ENCODE measurements around the gene KCNF1. TPM values are rescaled to one million over a fixed set of nuclear protein-coding genes. Genes with fewer than 3 reads are reported as not detected.

The KCNF1 gene
- total RNA-seq, 2 donors from 2014 or later, result not detected

DNA sequence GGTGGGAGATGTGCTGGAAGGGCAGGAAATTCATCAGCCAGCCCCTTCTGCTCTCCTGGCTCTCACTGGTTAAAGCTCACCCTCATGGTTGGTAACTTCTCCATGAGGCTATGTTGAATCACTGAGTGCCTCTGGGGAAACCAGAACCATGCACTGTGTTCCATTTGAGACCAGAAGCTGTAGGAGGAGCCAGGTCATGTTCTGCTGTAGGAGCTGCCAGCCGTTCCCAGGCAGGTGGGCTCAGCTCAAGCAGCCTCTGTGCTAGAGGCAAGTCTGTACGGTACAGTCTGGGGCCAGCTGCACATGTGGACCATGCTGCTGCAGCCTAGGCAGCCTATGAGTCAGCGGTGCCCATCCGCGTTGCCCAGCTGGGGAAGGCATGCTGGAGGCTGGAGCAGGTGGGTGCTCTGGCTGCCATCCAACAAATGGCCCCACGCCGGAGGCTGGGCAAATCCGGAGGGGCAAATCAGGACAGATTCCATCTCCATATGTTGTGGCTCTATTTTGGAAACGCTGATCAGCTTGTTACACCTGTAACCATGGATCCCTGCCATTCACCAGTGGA is 22.0 kb upstream of the KCNF1 start:
- no peaks in the 10 kb centered on the region for H3K9me3 Mint-ChIP-seq
- ATAC-seq (replicated peaks), result no peak
- H3K4me1 Mint-ChIP-seq, result no peaks in the 10 kb centered on the region
- H3K36me3 Mint-ChIP-seq (ENCODE audit: low read depth), result no peaks in the 10 kb centered on the region
- H3K27me3 Mint-ChIP-seq, result peaks cover 22% of the 10 kb centered on the region
- no peak overlapping the region for H3K4me3 Mint-ChIP-seq
- H3K27ac Mint-ChIP-seq, result no peak overlapping the region

DNA sequence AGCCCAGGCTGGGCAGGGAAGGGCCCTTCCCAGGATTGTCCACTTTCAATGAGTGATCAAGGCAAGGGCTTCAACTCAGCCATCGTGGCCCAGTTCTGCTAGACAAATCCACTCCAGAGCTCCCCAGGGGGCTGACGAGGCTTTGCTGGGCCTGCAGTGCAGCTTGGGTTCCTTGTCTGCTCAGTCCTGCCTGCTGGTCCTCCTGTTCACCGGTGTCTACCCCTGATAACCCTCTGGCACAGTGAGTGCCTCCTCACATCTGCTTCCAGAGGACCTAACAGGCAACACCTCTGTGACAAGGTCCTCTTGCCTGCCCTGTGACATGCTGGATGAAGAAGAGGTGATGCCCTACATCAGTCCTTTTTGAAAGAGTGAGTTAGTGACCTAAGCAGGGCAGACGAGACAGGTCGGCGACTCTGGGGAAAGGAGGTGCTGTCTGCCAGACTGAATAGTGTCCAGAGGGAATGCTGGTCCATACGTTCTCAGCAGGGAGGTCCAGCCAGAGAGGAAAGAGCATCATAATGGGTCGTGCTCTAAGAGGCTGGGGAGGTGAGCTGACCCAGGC is 20.9 kb upstream of the KCNF1 start:
- ATAC-seq (replicated peaks), result no peak
- H3K27me3 Mint-ChIP-seq, result peaks cover 26% of the 10 kb centered on the region
- H3K27ac Mint-ChIP-seq, result no peak overlapping the region
- no peak overlapping the region for H3K4me3 Mint-ChIP-seq
- no peaks in the 10 kb centered on the region for H3K36me3 Mint-ChIP-seq (ENCODE audit: low read depth)
- no peaks in the 10 kb centered on the region for H3K4me1 Mint-ChIP-seq
- no peaks in the 10 kb centered on the region for H3K9me3 Mint-ChIP-seq

- no peak overlapping the region for H3K4me3 Mint-ChIP-seq
- H3K4me1 Mint-ChIP-seq, result no peaks in the 10 kb centered on the region
- peaks cover 29% of the 10 kb centered on the region for H3K27me3 Mint-ChIP-seq
- no peak overlapping the region for H3K27ac Mint-ChIP-seq
- no peaks in the 10 kb centered on the region for H3K9me3 Mint-ChIP-seq
- H3K36me3 Mint-ChIP-seq (ENCODE audit: low read depth), result no peaks in the 10 kb centered on the region
- no peak for ATAC-seq (replicated peaks)
These were observed 20.3 kb upstream of the KCNF1 start for GRCh38 chr2:10891390-10891789.

GRCh38 chr2:10891848-10892247 is 19.9 kb upstream of the KCNF1 start:
- no peak overlapping the region for H3K4me3 Mint-ChIP-seq
- H3K27me3 Mint-ChIP-seq, result peaks cover 27% of the 10 kb centered on the region
- H3K27ac Mint-ChIP-seq, result no peak overlapping the region
- H3K36me3 Mint-ChIP-seq (ENCODE audit: low read depth), result no peaks in the 10 kb centered on the region
- ATAC-seq (replicated peaks), result no peak
- no peaks in the 10 kb centered on the region for H3K4me1 Mint-ChIP-seq
- H3K9me3 Mint-ChIP-seq, result no peaks in the 10 kb centered on the region

DNA sequence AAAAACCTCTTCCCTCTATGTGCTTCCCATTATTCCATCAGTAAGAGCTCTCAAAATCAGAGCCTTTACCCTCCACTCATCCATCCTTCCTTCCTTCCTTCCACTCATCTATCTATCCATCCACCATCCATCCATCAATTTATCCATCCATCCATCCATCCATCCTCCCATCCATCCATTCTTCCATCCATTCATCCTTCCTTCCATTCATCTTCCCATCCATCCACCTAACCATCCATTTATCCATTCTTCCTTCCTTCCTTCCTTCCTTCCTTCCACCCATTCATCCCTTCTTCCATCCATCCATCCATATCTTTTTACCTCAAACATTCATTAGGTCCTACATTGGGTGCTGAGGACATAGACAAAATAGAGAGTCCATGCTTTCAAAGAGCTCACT is 19.4 kb upstream of the KCNF1 start:
- Mint-ChIP-seq H3K27me3 (peaks cover 31% of the 10 kb centered on the region), H3K27ac (no peak overlapping the region), H3K9me3 (no peaks in the 10 kb centered on the region), H3K4me1 (no peaks in the 10 kb centered on the region), H3K36me3 (ENCODE audit: low read depth) (no peaks in the 10 kb centered on the region), H3K4me3 (no peak overlapping the region)
- no peak for ATAC-seq (replicated peaks)

- H3K4me3 Mint-ChIP-seq, result no peak overlapping the region
- H3K4me1 Mint-ChIP-seq, result no peaks in the 10 kb centered on the region
- H3K36me3 Mint-ChIP-seq (ENCODE audit: low read depth), result no peaks in the 10 kb centered on the region
- H3K9me3 Mint-ChIP-seq, result no peaks in the 10 kb centered on the region
- H3K27me3 Mint-ChIP-seq, result peaks cover 31% of the 10 kb centered on the region
- no peak for ATAC-seq (replicated peaks)
- H3K27ac Mint-ChIP-seq, result no peak overlapping the region
These were observed 18.9 kb upstream of the KCNF1 start for GRCh38 chr2:10892796-10893350.

GRCh38 chr2:10894264-10894935 is 17.3 kb upstream of the KCNF1 start:
- Mint-ChIP-seq H3K27me3 (peaks cover 27% of the 10 kb centered on the region), H3K9me3 (no peaks in the 10 kb centered on the region), H3K4me3 (no peak overlapping the region), H3K36me3 (ENCODE audit: low read depth) (no peaks in the 10 kb centered on the region), H3K4me1 (no peaks in the 10 kb centered on the region), H3K27ac (no peak overlapping the region)
- no peak for ATAC-seq (replicated peaks)

DNA sequence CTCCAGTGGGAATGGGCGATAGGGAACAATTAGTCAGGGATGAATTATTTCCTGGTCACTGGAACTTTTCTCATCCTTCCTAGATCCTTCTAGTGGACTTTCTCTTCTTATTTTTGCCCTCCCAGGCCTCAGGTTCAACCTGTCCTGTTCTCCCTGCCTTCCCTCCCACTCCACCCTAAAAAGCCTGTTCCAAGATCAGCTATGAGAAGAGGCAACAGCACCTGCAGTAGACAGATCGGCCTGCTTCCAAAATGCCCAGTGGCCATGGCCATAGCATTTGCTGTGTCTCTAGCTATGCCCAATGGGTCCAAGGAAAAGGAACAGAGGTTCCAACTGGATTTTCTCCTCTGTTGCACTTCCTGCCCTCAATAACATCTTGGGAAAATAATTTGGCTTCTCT is 16.5 kb upstream of the KCNF1 start:
- H3K36me3 Mint-ChIP-seq (ENCODE audit: low read depth), result no peaks in the 10 kb centered on the region
- no peak overlapping the region for H3K4me3 Mint-ChIP-seq
- ATAC-seq (replicated peaks), result no peak
- no peaks in the 10 kb centered on the region for H3K9me3 Mint-ChIP-seq
- H3K27ac Mint-ChIP-seq, result no peak overlapping the region
- peaks cover 27% of the 10 kb centered on the region for H3K27me3 Mint-ChIP-seq
- no peaks in the 10 kb centered on the region for H3K4me1 Mint-ChIP-seq

DNA sequence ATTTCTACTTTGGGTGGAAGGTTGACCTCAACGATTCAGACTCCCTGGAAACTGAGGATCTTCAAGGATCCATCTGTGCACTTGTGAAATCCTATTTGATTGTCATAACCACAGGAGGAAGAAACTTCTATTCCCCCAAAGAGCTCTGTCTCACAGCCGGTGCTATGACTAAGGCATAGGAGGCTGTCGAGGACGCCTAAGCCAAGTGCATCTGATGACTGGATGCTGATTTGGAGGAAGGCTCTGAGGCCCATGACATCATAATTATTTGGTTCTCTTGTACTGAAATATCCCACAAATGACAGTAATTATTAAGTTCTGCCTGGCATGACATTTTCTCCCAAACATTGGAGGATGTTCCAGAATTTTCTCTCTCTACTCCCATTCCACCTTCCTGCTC is 13.8 kb upstream of the KCNF1 start:
- H3K27ac Mint-ChIP-seq, result no peak overlapping the region
- no peaks in the 10 kb centered on the region for H3K9me3 Mint-ChIP-seq
- H3K36me3 Mint-ChIP-seq (ENCODE audit: low read depth), result no peaks in the 10 kb centered on the region
- no peaks in the 10 kb centered on the region for H3K4me1 Mint-ChIP-seq
- H3K27me3 Mint-ChIP-seq, result peaks cover 18% of the 10 kb centered on the region
- H3K4me3 Mint-ChIP-seq, result no peak overlapping the region
- ATAC-seq (replicated peaks), result no peak

DNA sequence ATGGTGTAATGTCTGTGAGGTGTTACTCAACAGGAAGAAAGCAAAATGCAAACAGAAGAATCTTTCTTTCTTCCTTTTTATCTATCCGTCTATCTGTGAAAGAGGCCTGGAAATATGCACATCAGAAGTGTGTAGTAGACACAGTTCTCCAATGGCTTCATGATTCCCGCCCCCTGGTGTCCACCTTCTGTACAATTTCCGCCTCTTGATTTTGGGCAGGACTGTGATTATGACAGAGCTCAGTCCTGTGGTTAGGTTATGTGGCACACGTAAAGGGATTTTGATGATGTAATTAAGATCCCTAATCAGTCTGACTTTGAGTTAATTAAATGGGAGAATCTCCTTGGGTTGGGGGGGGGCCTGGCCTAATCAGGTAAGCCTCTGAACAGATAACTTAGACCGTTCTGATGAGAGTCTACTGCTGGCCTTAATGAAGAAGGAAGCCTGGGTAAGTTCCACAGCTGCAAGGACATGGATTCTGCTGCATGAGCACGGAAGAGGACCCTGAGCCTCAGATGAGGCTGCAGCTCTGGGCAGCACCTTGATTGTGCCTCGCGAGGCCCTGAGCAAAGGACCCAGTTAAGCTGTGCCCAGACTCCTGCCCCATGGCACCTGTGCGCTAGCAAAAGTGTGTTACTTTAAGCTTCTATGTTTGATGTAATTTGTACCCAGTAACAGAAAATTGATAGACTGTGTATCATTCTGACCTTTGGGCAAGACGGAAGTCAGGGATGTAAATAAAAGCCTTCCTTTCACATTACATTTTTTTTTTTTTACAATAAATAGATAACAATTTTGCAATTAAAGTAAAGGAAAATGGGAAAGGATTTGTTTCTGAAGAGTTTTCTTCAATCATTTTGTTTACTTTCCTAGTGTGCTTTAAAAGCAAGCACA is 11.3 kb upstream of the KCNF1 start:
- no peaks in the 10 kb centered on the region for H3K9me3 Mint-ChIP-seq
- no peak overlapping the region for H3K4me3 Mint-ChIP-seq
- H3K36me3 Mint-ChIP-seq (ENCODE audit: low read depth), result no peaks in the 10 kb centered on the region
- H3K4me1 Mint-ChIP-seq, result no peaks in the 10 kb centered on the region
- H3K27me3 Mint-ChIP-seq, result peaks cover 14% of the 10 kb centered on the region
- no peak for ATAC-seq (replicated peaks)
- no peak overlapping the region for H3K27ac Mint-ChIP-seq

GRCh38 chr2:10901160-10901939 is 10.4 kb upstream of the KCNF1 start:
- H3K27me3 Mint-ChIP-seq, result peaks cover 10% of the 10 kb centered on the region
- no peak overlapping the region for H3K4me3 Mint-ChIP-seq
- no peak for ATAC-seq (replicated peaks)

DNA sequence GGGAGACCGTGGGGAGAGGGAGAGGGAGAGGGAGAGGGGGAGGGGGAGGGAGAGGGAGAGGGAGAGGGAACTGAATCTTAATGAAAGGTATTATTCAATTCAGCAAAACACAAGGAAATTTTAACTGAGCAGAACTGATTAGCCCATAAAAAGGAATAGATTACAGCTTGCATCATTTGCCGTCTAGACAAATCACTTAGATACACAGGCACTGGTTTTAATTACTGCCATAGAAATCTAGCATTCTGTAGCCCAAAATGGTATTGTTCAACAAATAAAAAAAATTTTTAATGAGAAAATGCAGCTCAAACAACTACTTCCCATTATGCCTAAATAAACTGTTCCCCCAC is 7.9 kb upstream of the KCNF1 start:
- Mint-ChIP-seq H3K27me3 (no peaks in the 10 kb centered on the region), H3K9me3 (no peaks in the 10 kb centered on the region), H3K36me3 (ENCODE audit: low read depth) (no peaks in the 10 kb centered on the region), H3K27ac (no peak overlapping the region), H3K4me1 (no peaks in the 10 kb centered on the region), H3K4me3 (no peak overlapping the region)
- ATAC-seq (replicated peaks), result no peak

More at GRCh38 chr2:10901160-10901939, 10.4 kb upstream of the KCNF1 start:
- Mint-ChIP-seq H3K4me1 (no peaks in the 10 kb centered on the region), H3K27ac (no peak overlapping the region), H3K9me3 (no peaks in the 10 kb centered on the region), H3K36me3 (ENCODE audit: low read depth) (no peaks in the 10 kb centered on the region)

DNA sequence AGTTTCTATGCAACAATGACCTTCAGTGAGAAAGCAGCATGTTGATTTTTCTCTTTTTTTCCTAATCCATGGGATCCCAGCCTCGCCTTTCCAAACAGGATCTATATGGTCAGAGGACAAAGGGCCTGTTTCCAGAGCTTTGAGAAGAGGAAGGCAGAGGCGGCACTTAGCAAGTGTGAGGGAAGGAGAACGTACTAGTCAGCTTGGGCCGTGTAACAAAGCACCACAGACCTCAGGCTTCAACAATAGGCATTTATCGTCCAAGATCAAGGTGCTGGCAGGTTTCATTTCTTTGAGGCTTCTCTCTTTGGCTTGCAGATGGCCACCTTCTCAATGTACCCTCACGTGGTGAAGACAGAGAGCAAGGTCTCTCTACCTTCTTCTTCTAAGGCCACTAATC is 7.3 kb upstream of the KCNF1 start:
- Mint-ChIP-seq H3K27ac (no peak overlapping the region), H3K4me1 (no peaks in the 10 kb centered on the region), H3K9me3 (no peaks in the 10 kb centered on the region), H3K36me3 (ENCODE audit: low read depth) (no peaks in the 10 kb centered on the region), H3K4me3 (no peak overlapping the region), H3K27me3 (peaks cover 2% of the 10 kb centered on the region)
- no peak for ATAC-seq (replicated peaks)

Data from activated T-helper 17 cell treated with anti-CD3 and anti-CD28 coated beads, Interleukin-2, amount 50 U/mL, for 72 hours (primary cell).